Measurements from ENCODE around the gene GALNT7. TPM values are rescaled to one million over a fixed set of nuclear protein-coding genes. Genes with fewer than 3 reads are reported as not detected.

The GALNT7 gene
- total and polyA plus RNA-seq, 10 of the 15 experiments (the other 5 are each of a cell fraction or from before 2014, with no cell fraction given): 14.2 to 33.2 (median 28.9) TPM

DNA sequence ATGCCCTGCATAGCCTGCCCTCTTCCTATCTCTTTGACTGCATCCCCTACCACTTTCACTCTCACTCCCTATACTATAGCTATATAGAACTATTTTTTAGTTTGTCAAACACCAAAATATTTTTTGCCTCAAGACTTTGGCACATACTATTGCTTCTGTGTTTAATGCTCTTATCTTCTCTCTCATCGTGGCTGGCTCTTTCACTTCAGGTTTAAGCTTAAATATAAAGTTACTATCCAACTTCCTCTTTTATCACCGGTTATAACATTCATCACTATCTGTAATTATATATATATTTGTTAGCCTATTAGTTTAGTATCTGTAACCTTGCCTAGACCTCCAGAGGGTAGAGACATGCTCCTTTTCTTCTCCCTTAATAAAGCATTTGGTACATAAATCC lies 177.0 kb downstream of the GALNT7 start:
- Histone ChIP-seq H3K9me3 (replicated peaks; ENCODE audit: control insufficient read depth, insufficient read depth, low read length) (no peaks in the 10 kb centered on the region), H3K4me1 (ENCODE audit: control insufficient read depth, insufficient read depth, low read length) (no peaks in the 10 kb centered on the region), H4K20me1 (ENCODE audit: control insufficient read depth, insufficient read depth) (no peaks in the 10 kb centered on the region), H3K9ac (ENCODE audit: control insufficient read depth, insufficient read depth, low read length) (no peak overlapping the region), H3K4me2 (ENCODE audit: control insufficient read depth, insufficient read depth) (no peak overlapping the region), H3K27ac (ENCODE audit: control insufficient read depth, insufficient read depth) (no peak overlapping the region), H3K79me2 (ENCODE audit: control insufficient read depth, insufficient read depth, low read length) (no peaks in the 10 kb centered on the region), H2AFZ (ENCODE audit: control insufficient read depth, low read depth, low read length) (no peak overlapping the region), H3K4me3 (no peak overlapping the region), H3K36me3 (ENCODE audit: control insufficient read depth in 2 of 2, insufficient read depth in 2 of 2, low read length in 1 of 2) (no peaks in the 10 kb centered on the region), H3K27me3 (replicated peaks in 1 of 2; ENCODE audit: control insufficient read depth in 2 of 2, insufficient read depth in 2 of 2, low read length in 1 of 2) (no peaks in the 10 kb centered on the region)
- 0% methylated on average over 2 of the region's 2 CpGs for WGBS (ENCODE audit: insufficient coverage, insufficient replicate concordance, low lambda C conversion rate, missing lambda C conversion rate)
- intact Hi-C loops (cut with micrococcal nuclease; ENCODE audit: unreplicated experiment) (no loop called here), in situ Hi-C loops (cut with MboI) (no loop called here)
- DNase-seq (ENCODE audit: low read depth, low spot score) (no peak), FAIRE-seq (no peak), ATAC-seq (no peak; the same call in 2 of the 3 replicates)
- TF ChIP-seq RAD21 (IDR thresholded peaks at IDR 0.05; ENCODE audit: insufficient read depth, low read depth, low read length) (no peak), SPI1 (IDR thresholded peaks at IDR 0.05; ENCODE audit: borderline replicate concordance, insufficient read depth, low read depth, low read length) (0 out of 2 replicates have a peak, but pooled peaks have one; percentile 28), JUND (IDR thresholded peaks at IDR 0.05; ENCODE audit: low read depth, low read length) (no peak), ZNF24 (IDR thresholded peaks at IDR 0.05) (0 out of 2 replicates have a peak, but pooled peaks have one; percentile 61)
- no TSS peak for BruUV-seq (replicated peaks)
- POLR2A ChIA-PET: interaction anchor here (1.6 kb wide), 1 partner anchor 11 kb away, joined by 8 read pairs; the partner anchor contains the start of gene HMGB2
- SMC1A ChIA-PET (ENCODE audit: uncharacterized antibody, unreplicated experiment): interaction anchor here (1.0 to 3.0 kb wide), 6 partner anchors 9 to 26 kb away, joined by 3 to 12 read pairs (median 5); no protein-coding TSS in a partner anchor
- CTCF ChIA-PET: interaction anchor here (1.0 to 2.8 kb wide), 9 partner anchors 9 to 75 kb away, joined by 3 to 8 read pairs (median 4); no protein-coding TSS in a partner anchor
- RAD21 ChIA-PET (ENCODE audit: unreplicated experiment): interaction anchor here (0.7 to 1.7 kb wide), 3 partner anchors 10 to 89 kb away, joined by 3 to 4 read pairs (median 3); no protein-coding TSS in a partner anchor

DNA sequence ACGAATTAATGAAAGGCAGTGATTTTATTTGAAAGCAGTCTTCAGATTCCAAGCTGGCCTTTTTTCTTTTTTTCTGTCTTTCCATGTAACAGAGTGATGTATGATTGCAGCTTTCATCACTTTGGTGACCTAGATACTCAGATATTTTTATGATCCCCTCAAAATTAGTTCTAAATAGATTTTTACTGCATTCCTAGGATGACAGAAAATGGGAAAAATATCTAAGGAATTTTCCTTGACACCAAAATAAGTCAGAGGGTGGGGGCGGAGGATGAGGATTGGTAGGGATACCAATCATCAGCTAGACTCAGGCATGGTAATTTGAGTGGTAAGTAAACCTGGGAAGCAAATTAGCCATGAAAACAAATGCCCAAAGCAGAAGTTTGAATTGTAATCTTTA lies 177.5 kb downstream of the GALNT7 start:
- Histone ChIP-seq H3K79me2 (ENCODE audit: control insufficient read depth, insufficient read depth, low read length) (no peaks in the 10 kb centered on the region), H3K4me1 (ENCODE audit: control insufficient read depth, insufficient read depth, low read length) (no peaks in the 10 kb centered on the region), H4K20me1 (ENCODE audit: control insufficient read depth, insufficient read depth) (no peaks in the 10 kb centered on the region), H3K9ac (ENCODE audit: control insufficient read depth, insufficient read depth, low read length) (no peak overlapping the region), H3K36me3 (ENCODE audit: control insufficient read depth in 2 of 2, insufficient read depth in 2 of 2, low read length in 1 of 2) (no peaks in the 10 kb centered on the region), H3K9me3 (replicated peaks; ENCODE audit: control insufficient read depth, insufficient read depth, low read length) (no peaks in the 10 kb centered on the region), H3K27ac (ENCODE audit: control insufficient read depth, insufficient read depth) (no peak overlapping the region), H3K4me3 (no peak overlapping the region), H2AFZ (ENCODE audit: control insufficient read depth, low read depth, low read length) (no peak overlapping the region), H3K27me3 (replicated peaks in 1 of 2; ENCODE audit: control insufficient read depth in 2 of 2, insufficient read depth in 2 of 2, low read length in 1 of 2) (no peaks in the 10 kb centered on the region), H3K4me2 (ENCODE audit: control insufficient read depth, insufficient read depth) (no peak overlapping the region)
- CTCF ChIA-PET: interaction anchor here (1.0 to 2.8 kb wide), 9 partner anchors 9 to 75 kb away, joined by 3 to 8 read pairs (median 4); no protein-coding TSS in a partner anchor
- ATAC-seq (no peak), DNase-seq (ENCODE audit: low read depth, low spot score) (no peak), FAIRE-seq (no peak)
- no peak for TF ChIP-seq CBX3 (IDR thresholded peaks at IDR 0.05; ENCODE audit: borderline replicate concordance, low read depth)
- no peak for TF ChIP-seq ZNF217 (IDR thresholded peaks at IDR 0.05)
- 0 out of 2 replicates have a peak, but pooled peaks have one; percentile 1 for TF ChIP-seq ZNF24 (IDR thresholded peaks at IDR 0.05)
- TF ChIP-seq RFX5 (IDR thresholded peaks at IDR 0.05; ENCODE audit: low read depth, low read length): no peak
- SMC1A ChIA-PET (ENCODE audit: uncharacterized antibody, unreplicated experiment): interaction anchor here (1.2 to 3.0 kb wide), 6 partner anchors 9 to 25 kb away, joined by 3 to 12 read pairs (median 4); partner anchors contain the start of gene HMGB2
- 50% methylated on average over 2 of the region's 2 CpGs for WGBS (ENCODE audit: insufficient coverage, insufficient replicate concordance, low lambda C conversion rate, missing lambda C conversion rate)
- POLR2A ChIA-PET: interaction anchor here (1.2 to 1.6 kb wide), 2 partner anchors 9 to 11 kb away, joined by 8 to 12 read pairs; partner anchors contain the start of gene HMGB2
- RAD21 ChIA-PET (ENCODE audit: unreplicated experiment): interaction anchor here (1.2 to 1.7 kb wide), 2 partner anchors 11 to 74 kb away, joined by 4 read pairs; no protein-coding TSS in a partner anchor
- in situ Hi-C loops (cut with MboI) (no loop called here), intact Hi-C loops (cut with micrococcal nuclease; ENCODE audit: unreplicated experiment) (no loop called here)
- no TSS peak for BruUV-seq (replicated peaks)

All from GM12878 (cell line).